ENCODE results near the gene ID1.

DNA sequence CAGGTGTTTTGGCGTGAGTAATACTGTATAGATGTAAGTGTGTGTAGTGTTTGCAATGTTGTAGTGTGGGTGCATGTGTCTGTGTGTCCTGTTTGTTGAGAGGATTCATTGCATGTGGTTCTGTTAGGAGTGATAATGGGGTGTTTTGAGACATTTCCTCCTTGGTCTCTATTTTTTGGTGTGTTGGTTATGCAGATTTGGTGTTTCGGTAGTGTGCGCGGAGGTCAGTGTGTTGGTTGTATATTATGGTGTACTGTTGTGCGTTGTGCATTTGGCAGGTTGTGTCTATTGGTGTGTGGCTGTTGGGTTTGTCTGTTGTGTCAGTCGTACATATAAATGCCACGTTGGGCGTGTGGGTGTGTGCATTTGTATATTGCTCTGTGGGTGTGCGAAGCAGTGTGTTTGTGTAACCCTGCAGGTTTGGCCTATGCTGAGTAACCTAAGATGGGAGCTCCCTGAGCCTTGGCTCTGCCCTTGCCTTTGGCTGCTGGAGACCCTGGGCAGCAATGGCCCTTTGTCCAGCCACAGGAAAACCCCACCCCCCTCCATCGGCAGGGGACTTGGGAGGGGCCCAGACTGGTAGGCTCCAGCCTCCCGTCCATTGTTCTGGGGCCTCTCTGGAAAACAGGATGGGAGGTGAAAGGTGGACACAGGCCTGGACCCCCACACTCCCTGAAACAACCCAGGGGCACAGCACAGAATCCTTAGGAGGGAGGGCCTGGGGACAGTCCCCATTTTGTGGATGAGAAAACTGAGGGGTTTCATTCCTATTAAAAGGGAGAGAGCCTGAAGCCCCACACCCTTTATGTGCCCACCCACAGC is 10.3 kb upstream of the ID1 start:
- TF ChIP-seq, protein P1, sequence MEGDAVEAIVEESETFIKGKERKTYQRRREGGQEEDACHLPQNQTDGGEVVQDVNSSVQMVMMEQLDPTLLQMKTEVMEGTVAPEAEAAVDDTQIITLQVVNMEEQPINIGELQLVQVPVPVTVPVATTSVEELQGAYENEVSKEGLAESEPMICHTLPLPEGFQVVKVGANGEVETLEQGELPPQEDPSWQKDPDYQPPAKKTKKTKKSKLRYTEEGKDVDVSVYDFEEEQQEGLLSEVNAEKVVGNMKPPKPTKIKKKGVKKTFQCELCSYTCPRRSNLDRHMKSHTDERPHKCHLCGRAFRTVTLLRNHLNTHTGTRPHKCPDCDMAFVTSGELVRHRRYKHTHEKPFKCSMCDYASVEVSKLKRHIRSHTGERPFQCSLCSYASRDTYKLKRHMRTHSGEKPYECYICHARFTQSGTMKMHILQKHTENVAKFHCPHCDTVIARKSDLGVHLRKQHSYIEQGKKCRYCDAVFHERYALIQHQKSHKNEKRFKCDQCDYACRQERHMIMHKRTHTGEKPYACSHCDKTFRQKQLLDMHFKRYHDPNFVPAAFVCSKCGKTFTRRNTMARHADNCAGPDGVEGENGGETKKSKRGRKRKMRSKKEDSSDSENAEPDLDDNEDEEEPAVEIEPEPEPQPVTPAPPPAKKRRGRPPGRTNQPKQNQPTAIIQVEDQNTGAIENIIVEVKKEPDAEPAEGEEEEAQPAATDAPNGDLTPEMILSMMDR (IDR thresholded peaks at IDR 0.05), result no peak
- TF ChIP-seq POLR2AphosphoS5 (IDR thresholded peaks at IDR 0.05) (no peak), POLR2A (IDR thresholded peaks at IDR 0.05) (no peak)
